ENCODE results near the gene CHCHD3. TPM values are rescaled to one million over a fixed set of nuclear protein-coding genes. Genes with fewer than 3 reads are reported as not detected.

Gene CHCHD3
- total RNA-seq, 2 donors from 2014 or later = 88.3 to 154 TPM

DNA sequence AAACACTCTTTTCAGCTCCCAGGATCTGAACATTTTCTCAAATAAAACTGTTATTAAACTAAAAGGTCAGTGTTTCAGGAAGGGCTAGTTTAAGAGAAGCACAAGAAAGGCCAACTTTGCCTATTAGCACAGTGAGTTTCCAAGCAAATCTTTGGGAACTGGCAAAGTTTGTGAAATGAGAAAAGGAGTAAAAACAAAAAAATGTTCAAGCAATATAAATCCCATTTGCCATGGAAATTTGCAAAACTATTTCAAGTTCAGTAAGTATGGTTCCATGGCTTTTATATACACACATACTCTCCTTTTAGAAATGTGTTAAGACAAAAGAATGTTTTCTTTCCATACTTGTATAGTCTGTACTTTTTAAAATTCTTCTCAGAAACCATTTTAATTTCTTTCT is 51.5 kb downstream of the CHCHD3 start:
- no peaks in the 10 kb centered on the region for H3K4me1 ChIP-seq
- no peak overlapping the region for H3K4me3 ChIP-seq
- no peaks in the 10 kb centered on the region for H3K9me3 ChIP-seq
- H3K27ac ChIP-seq = no peak overlapping the region
- no peaks in the 10 kb centered on the region for H3K36me3 ChIP-seq
- no peaks in the 10 kb centered on the region for H3K27me3 ChIP-seq
- no peak for DNase-seq (ENCODE audit: low spot score)
- TF ChIP-seq, protein P1, sequence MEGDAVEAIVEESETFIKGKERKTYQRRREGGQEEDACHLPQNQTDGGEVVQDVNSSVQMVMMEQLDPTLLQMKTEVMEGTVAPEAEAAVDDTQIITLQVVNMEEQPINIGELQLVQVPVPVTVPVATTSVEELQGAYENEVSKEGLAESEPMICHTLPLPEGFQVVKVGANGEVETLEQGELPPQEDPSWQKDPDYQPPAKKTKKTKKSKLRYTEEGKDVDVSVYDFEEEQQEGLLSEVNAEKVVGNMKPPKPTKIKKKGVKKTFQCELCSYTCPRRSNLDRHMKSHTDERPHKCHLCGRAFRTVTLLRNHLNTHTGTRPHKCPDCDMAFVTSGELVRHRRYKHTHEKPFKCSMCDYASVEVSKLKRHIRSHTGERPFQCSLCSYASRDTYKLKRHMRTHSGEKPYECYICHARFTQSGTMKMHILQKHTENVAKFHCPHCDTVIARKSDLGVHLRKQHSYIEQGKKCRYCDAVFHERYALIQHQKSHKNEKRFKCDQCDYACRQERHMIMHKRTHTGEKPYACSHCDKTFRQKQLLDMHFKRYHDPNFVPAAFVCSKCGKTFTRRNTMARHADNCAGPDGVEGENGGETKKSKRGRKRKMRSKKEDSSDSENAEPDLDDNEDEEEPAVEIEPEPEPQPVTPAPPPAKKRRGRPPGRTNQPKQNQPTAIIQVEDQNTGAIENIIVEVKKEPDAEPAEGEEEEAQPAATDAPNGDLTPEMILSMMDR (IDR thresholded peaks at IDR 0.05) = no peak

DNA sequence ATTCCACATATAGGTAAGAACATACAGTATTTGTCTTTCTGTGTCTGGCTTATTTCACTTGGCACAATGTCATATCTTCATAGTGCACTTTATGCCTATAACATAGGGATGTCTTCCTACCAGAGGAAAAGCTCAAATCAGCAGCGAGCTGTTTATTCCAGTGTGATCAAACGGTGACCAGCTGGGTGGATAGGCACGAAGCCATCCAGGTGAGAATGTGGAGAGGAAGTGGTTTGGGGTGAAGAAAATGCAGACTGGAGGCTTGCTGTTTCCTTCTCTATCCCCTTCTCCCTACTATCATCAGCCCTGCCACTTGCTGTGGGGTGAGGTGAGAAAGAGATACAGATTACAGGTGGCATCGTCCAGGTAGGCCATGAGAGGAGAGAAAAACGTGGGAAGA is 52.4 kb downstream of the CHCHD3 start:
- H3K27ac ChIP-seq = no peak overlapping the region
- no peak for DNase-seq (ENCODE audit: low spot score)
- no peaks in the 10 kb centered on the region for H3K9me3 ChIP-seq
- H3K4me1 ChIP-seq = peaks cover 0 to 2% of the 10 kb centered on the region in 2 donors
- TF ChIP-seq, protein P1 (IDR thresholded peaks at IDR 0.05) = no peak
- H3K27me3 ChIP-seq = no peaks in the 10 kb centered on the region
- H3K36me3 ChIP-seq = no peaks in the 10 kb centered on the region
- no peak overlapping the region for H3K4me3 ChIP-seq

DNA sequence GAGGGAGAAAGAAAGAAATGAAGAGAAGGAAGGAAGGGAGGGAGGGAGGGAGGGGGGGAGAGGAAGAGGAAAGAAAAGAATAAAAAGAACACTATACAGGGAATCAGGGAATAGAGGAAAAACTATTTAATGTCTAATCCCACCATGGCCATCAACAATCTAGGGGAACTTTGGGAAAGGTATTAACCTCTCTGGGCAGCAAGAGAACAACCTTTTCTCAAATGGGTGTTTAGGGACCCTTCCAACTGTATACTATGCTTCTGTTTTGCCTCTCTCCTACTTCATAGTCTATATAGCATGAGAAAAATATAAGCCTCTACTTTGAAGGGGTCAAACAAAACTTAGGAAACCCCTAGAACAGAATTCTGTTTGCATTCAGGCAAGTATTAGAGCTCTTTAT is 54.5 kb downstream of the CHCHD3 start:
- Histone ChIP-seq H3K36me3 (no peaks in the 10 kb centered on the region), H3K9me3 (no peaks in the 10 kb centered on the region), H3K27me3 (no peaks in the 10 kb centered on the region), H3K4me1 (peaks cover 0 to 5% of the 10 kb centered on the region in 2 donors), H3K4me3 (no peak overlapping the region), H3K27ac (no peak overlapping the region)
- no peak for DNase-seq (ENCODE audit: low spot score)
- TF ChIP-seq, protein P1 (IDR thresholded peaks at IDR 0.05) = no peak

DNA sequence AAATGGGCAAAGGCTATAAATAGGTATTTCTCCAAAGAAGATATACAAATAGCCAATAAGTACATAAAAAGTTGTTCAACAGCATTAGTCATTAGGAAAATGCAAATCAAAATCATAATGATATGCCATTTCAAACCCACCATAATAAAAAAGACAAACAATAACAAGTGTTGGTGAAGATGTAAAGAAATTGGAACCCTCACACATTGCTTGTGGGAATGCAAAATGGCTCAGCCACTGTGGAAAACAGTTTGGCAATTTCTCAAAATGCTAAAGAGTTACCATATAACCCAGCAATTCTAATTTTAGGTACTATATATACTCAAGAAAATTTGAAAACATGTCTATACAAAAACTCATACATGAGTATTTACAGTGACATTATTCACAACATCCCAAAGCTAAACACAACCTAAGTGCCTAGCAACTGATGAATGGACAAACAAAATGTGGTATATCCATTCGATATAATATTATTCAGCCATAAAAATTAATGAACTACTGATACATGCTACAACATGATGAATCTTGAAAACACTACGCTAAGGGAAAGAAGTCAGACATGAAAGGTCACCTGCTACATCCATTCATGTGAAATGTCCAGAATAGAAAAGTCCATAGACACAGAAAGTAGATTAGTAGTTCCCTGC is 55.6 kb downstream of the CHCHD3 start:
- Histone ChIP-seq H3K27ac (no peak overlapping the region), H3K36me3 (no peaks in the 10 kb centered on the region), H3K27me3 (no peaks in the 10 kb centered on the region), H3K4me1 (peaks cover 0 to 5% of the 10 kb centered on the region in 2 donors), H3K4me3 (no peak overlapping the region), H3K9me3 (no peaks in the 10 kb centered on the region)
- DNase-seq (ENCODE audit: low spot score) = no peak
- TF ChIP-seq, protein P1 (IDR thresholded peaks at IDR 0.05) = no peak

DNA sequence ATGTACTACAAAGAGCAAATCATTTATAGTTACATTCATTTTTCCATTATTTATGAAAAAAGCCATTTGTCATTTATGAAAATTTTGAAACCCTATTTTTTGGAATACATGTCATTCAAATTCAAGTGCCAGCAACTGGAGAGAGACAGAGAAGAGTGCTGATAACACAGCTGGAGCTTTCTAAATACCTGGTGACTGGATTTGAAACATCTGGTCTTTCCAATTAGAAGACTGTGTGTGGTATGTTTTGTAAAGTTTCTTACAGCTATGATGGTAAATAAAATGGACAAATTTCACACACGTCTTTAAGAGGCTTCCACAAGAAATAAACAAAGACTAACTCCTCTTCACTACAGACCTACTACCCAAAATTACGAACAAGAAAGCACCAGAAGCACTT is 56.8 kb downstream of the CHCHD3 start:
- DNase-seq (ENCODE audit: low spot score) = no peak
- H3K27me3 ChIP-seq = no peaks in the 10 kb centered on the region
- H3K27ac ChIP-seq = no peak overlapping the region
- no peaks in the 10 kb centered on the region for H3K9me3 ChIP-seq
- H3K4me1 ChIP-seq = peaks cover 0 to 5% of the 10 kb centered on the region in 2 donors
- no peak overlapping the region for H3K4me3 ChIP-seq
- H3K36me3 ChIP-seq = no peaks in the 10 kb centered on the region
- TF ChIP-seq, protein P1 (IDR thresholded peaks at IDR 0.05) = no peak

DNA sequence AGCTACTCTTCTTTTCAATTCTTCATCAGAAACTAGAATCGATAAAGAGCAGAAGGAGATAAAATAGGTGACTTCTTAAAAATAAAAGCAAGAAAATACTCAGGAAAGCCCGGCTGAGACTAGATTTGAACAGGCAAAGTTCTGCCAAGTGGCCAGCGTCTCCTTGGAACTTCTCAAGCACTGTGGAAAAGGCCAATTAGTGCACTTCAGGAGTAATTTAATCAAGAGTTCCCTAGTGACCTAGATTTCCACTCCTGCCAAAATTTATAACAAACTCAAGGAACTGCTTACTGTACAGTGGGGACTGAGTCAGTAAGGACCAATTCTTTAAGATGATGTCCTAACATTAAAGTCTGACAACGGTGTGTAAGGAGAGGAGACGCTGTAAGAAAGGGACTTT is 57.3 kb downstream of the CHCHD3 start:
- no peaks in the 10 kb centered on the region for H3K27me3 ChIP-seq
- no peak overlapping the region for H3K4me3 ChIP-seq
- peaks cover 0 to 5% of the 10 kb centered on the region in 2 donors for H3K4me1 ChIP-seq
- TF ChIP-seq, protein P1 (IDR thresholded peaks at IDR 0.05) = no peak
- no peaks in the 10 kb centered on the region for H3K9me3 ChIP-seq
- H3K36me3 ChIP-seq = no peaks in the 10 kb centered on the region
- DNase-seq (ENCODE audit: low spot score) = no peak
- H3K27ac ChIP-seq = no peak overlapping the region
